HUES6 (cell line): Measurements from ENCODE around the gene SCN2B.
A peak's percentile ranks its signal among the peaks of the same experiment; 100 is the strongest.

Experiments used
- H3K27ac ChIP-seq: 2 replicates; pipeline ENCODE4 v1.7.0; 2013; ENCODE audit warnings: low read depth, mild to moderate bottlenecking, low read length, inconsistent platforms
- H3K27me3 ChIP-seq: 2 replicates; pipeline ENCODE4 v1.6.1; 2013; ENCODE audit warnings: low read length; ENCODE audit not compliant: control insufficient read depth, insufficient read depth
- H3K36me3 ChIP-seq: 2 replicates; pipeline ENCODE4 v1.6.1; 2013; ENCODE audit warnings: low read length; ENCODE audit not compliant: control insufficient read depth, insufficient read depth
- H3K4me1 ChIP-seq: 2 replicates; pipeline ENCODE4 v1.6.1; 2013; ENCODE audit warnings: low read length; ENCODE audit not compliant: control insufficient read depth, insufficient read depth
- H3K4me3 ChIP-seq: 2 replicates; pipeline ENCODE4 v1.5.1; 2013; ENCODE audit warnings: low read depth, low read length
- H3K9ac ChIP-seq: one replicate; pipeline ENCODE4 v1.6.1; 2013; ENCODE audit warnings: mild to moderate bottlenecking, low read length
- H3K9me3 ChIP-seq: 2 replicates; pipeline ENCODE4 v1.6.1; 2013; ENCODE audit warnings: low read depth, low read length; ENCODE audit not compliant: control insufficient read depth, insufficient read depth

Gene SCN2B

DNA sequence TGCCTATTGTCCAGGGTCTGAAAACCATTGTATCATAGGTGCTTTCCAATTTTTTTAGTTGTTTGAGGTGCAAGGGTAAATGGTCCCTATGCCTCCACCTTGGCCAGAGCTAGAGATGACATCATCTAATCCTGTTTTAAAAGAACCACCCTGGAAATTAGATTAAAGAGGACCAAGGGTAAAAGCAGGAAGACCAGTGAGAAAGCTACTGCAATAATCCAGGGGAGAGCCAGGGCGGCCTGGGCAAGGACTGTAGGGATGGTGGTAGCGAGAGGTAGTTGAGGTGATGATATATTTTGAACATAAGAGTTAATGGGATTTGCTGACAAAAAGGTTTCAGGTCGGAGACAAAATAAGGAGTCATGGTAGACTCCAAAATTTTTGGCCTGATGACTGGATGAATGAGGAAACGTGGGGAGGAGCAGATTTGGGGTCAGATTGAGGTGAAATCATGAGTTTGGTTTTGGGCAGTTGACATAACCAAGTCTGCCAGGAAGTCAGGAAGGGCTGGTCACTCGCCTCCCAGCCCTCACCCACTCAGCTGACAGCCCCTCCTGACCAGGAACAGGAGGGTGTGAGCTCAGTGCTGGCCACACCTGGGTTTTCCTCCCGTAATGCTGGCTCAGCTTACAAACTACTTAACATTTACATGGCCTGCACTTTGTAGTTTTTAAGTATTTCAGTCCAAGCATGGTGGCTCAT, 46.8 kb downstream of the SCN2B start:
- H3K27me3 ChIP-seq = peaks cover 1% of the 10 kb centered on the region; the same call in 1 of the 2 replicates
- no peak overlapping the region for H3K27ac ChIP-seq
- no peak overlapping the region for H3K4me3 ChIP-seq
- H3K36me3 ChIP-seq = no peaks in the 10 kb centered on the region
- no peak overlapping the region for H3K9ac ChIP-seq
- no peaks in the 10 kb centered on the region for H3K9me3 ChIP-seq
- peaks cover 3% of the 10 kb centered on the region; the same call in 1 of the 2 replicates for H3K4me1 ChIP-seq

DNA sequence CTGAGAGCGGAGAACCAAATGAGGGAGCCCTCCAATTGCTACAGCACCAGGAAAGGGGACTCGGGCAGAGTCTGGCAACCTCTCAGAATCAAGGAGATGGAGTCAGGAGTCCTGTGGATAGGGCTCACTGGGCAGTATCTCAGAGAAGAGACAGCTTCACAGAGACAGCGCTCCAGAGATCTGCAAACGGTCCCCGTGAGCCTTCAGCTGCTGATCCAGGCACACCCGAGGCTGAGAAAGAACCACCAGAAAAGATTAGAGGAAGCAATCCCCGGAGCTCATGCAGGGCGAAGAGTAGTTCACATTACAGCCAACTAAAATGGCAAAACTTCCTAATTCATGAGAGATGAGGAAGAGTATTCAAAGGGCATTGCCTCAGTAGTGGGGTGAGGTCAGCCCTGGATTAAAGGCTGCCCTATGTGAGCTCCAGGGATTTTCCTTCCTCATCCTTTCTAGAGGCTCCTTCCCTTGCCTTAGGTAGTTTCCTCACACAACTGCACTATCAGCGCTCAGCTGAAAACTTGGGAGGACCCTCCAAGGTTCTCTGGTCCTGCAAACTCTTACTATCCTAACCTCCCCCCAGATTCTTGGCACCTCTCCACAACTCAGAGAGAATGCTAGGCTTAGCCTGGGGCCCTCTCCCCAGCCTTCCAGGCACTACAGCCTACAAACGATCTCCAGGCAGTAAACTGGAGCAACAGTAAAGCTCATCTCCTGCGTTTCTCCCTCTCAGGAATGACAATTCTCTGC, 47.5 kb downstream of the SCN2B start:
- Histone ChIP-seq H3K27me3 (no peaks in the 10 kb centered on the region; the same call in 1 of the 2 replicates), H3K9me3 (no peaks in the 10 kb centered on the region), H3K36me3 (no peaks in the 10 kb centered on the region), H3K9ac (no peak overlapping the region), H3K4me3 (no peak overlapping the region), H3K4me1 (peaks cover 3% of the 10 kb centered on the region; the same call in 1 of the 2 replicates), H3K27ac (no peak overlapping the region)

DNA sequence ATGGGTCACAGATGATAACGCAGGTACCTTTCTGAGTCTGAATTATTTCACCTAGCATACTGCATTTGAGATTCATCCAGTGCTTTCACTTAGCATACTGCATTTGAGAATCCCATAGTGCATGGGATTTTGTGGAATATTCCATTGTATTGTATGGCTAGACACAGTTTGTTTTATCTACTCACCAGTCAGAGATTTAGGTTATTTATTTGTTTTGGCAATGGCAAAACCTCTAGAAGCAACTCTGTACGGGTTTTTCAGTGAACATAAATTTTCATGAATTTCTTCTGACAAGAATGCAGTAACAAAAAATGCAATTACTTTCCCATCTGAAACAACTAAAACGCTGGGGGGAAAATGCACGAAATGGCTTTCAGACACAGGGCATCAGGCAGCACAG, 48.1 kb downstream of the SCN2B start:
- Histone ChIP-seq H3K27me3 (no peaks in the 10 kb centered on the region), H3K36me3 (no peaks in the 10 kb centered on the region), H3K27ac (no peak overlapping the region), H3K4me1 (peaks cover 3% of the 10 kb centered on the region; the same call in 1 of the 2 replicates), H3K4me3 (no peak overlapping the region), H3K9me3 (no peaks in the 10 kb centered on the region), H3K9ac (no peak overlapping the region)

DNA sequence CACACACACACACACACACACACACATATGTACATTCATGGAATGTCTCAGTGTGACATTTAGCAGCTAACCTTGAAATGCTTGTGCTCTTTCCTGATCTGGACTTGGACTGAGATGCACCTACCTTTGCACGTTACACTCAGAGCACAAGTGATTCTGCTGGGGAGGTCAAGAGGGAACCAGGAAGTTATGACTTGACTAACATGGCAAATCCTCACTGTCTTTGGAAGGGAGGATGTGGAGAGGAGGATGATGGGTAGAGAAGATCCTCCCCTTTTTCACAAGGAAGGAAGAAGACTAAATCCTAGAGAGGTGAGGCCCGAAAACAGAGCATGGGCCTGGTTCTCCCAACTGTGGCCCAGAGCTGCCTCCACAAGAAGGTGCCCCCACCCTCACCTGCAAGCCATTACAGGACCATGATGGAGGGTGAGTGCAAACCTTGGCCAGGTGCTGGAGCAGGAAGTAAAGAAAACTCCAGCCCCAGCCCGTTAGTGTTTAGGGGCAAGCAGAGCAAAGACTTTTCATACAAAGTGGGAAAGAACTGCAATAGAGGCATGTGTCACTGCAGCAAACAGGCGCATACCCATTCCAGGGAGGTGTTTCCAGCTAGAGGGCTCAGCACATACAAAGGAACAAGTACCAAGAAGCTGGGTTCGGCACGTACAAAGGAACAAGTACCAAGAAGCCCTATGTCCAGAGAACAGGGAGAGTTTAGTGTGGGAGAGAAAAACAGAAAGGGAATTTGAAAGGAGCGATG, 50.2 kb downstream of the SCN2B start:
- peak overlapping the region; percentile 50 for H3K9ac ChIP-seq
- peak overlapping the region; percentile 25; the same call in 1 of the 2 replicates for H3K27ac ChIP-seq
- H3K27me3 ChIP-seq = no peaks in the 10 kb centered on the region; the same call in 1 of the 2 replicates
- no peaks in the 10 kb centered on the region for H3K9me3 ChIP-seq
- H3K4me1 ChIP-seq = peaks cover 3% of the 10 kb centered on the region; the same call in 1 of the 2 replicates
- H3K36me3 ChIP-seq = no peaks in the 10 kb centered on the region
- no peak overlapping the region for H3K4me3 ChIP-seq

DNA sequence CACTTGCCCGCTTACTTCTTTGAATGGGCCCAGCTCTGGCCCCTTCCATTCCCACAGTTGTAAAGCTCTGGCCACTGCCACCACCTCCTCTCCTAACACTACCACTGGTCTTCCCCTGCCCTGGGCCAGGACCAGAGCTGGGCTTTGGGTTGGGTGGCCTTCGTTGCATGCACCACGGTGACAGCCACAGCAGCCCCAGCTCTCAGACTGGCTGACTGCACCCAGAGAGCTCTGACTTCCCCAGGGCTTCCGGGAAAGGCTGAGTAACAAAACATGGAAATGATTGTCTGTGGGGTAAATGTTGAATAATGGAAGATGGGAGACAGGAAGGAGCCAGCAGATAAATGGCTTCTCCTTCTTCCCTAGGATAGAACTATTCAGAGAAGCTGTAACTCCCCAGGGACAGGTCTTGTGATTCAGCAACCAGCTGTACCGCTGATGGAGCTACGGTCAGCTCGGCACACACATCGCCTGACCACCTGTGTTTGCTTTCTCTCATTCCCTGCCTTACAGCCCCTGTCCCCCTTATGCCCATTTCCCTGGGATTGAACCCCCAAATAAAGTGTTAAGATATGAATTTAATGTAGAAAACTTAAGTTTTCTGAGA, 51.4 kb downstream of the SCN2B start:
- Histone ChIP-seq H3K9ac (no peak overlapping the region), H3K4me3 (no peak overlapping the region), H3K9me3 (peaks cover 3% of the 10 kb centered on the region; the same call in 1 of the 2 replicates), H3K27ac (no peak overlapping the region), H3K36me3 (no peaks in the 10 kb centered on the region), H3K4me1 (peaks cover 3% of the 10 kb centered on the region; the same call in 1 of the 2 replicates), H3K27me3 (no peaks in the 10 kb centered on the region; the same call in 1 of the 2 replicates)

DNA sequence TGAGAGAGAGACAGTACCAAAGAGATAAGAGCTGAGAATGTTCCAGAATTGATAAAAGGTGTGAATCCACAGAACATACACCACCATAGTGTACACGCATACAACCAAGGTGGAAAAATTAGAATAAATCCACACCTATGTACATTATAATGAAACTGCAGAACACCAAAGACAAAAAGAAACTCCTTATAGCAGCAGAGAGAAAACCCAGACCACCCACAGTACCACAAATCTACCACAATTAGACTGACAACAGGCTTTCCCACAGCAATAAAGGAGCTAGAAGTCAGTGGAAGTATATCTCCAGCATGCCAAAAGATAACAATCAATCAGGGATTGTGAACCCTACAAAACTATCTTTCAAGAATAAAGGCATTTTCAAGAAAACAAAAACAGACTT, 55.6 kb downstream of the SCN2B start:
- Histone ChIP-seq H3K9ac (no peak overlapping the region), H3K36me3 (no peaks in the 10 kb centered on the region), H3K9me3 (peaks cover 3% of the 10 kb centered on the region; the same call in 1 of the 2 replicates), H3K4me1 (peaks cover 9% of the 10 kb centered on the region; the same call in 1 of the 2 replicates), H3K27ac (no peak overlapping the region), H3K4me3 (no peak overlapping the region), H3K27me3 (no peaks in the 10 kb centered on the region; the same call in 1 of the 2 replicates)

DNA sequence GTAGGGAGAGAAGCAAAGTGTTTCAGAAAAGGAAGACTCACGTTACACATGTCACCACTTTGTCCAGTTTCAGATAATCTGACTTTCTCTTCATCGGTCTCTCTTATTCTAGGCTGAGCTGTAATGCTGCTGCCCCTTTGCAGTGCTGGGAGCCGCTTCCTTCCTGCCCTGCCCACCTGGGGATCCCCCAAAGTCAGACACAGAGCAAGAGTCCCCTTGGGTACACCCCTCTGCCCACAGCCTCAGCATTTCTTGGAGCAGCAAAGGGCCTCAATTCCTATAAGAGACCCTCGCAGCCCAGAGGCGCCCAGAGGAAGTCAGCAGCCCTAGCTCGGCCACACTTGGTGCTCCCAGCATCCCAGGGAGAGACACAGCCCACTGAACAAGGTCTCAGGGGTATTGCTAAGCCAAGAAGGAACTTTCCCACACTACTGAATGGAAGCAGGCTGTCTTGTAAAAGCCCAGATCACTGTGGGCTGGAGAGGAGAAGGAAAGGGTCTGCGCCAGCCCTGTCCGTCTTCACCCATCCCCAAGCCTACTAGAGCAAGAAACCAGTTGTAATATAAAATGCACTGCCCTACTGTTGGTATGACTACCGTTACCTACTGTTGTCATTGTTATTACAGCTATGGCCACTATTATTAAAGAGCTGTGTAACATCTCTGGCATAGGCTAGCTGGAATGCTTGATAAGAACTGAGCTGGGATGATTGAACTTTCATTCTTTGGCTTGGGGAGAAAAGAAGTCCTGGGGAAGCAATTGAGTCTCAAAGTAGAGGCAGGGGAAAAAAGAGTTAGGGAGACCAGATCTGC, 58.4 kb downstream of the SCN2B start:
- peaks cover 9% of the 10 kb centered on the region; the same call in 1 of the 2 replicates for H3K4me1 ChIP-seq
- H3K36me3 ChIP-seq = no peaks in the 10 kb centered on the region
- H3K9ac ChIP-seq = no peak overlapping the region
- no peak overlapping the region for H3K27ac ChIP-seq
- no peaks in the 10 kb centered on the region; the same call in 1 of the 2 replicates for H3K27me3 ChIP-seq
- H3K4me3 ChIP-seq = no peak overlapping the region
- H3K9me3 ChIP-seq = peaks cover 3% of the 10 kb centered on the region; the same call in 1 of the 2 replicates

DNA sequence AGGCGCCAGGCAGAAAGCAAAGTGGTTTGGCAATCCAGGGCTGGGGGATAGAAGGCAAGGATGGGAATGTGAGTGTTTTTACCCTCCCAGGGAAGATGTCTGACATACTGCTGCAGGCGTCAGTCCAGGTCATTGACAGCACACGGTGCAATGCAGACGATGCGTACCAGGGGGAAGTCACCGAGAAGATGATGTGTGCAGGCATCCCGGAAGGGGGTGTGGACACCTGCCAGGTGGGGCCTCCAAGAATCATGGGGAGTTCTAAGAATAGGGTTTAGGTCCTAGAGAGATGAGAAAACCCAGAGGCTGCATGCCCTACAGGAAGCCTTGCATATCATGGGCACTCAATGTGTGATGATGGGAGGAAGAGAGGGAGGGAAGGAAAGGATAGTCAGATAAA, 61.4 kb downstream of the SCN2B start:
- H3K27me3 ChIP-seq = no peaks in the 10 kb centered on the region
- H3K27ac ChIP-seq = no peak overlapping the region
- H3K4me3 ChIP-seq = no peak overlapping the region
- H3K9ac ChIP-seq = no peak overlapping the region
- H3K9me3 ChIP-seq = no peaks in the 10 kb centered on the region
- H3K4me1 ChIP-seq = peaks cover 9% of the 10 kb centered on the region; the same call in 1 of the 2 replicates
- no peaks in the 10 kb centered on the region for H3K36me3 ChIP-seq

DNA sequence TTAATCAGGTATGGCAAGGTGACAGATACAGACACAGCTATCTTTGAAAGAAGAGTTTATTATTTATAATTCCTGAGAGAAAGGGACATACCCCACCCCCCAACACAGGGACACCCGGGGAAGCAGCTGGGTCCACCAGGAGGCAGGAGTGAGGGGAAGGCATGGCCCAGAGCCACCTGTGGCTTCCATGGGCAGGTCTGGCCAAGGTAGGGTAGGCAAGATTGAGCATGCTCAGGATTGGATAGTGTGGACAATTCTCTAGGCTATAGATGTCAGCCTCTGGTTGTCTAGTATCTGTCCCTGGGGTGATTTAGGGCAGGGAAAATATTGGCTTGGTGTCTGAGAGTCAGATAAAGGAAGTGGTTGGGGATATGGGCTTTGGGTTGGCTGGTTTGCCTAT, 62.2 kb downstream of the SCN2B start:
- peaks cover 9% of the 10 kb centered on the region for H3K4me1 ChIP-seq
- H3K9ac ChIP-seq = no peak overlapping the region
- H3K27me3 ChIP-seq = no peaks in the 10 kb centered on the region
- H3K27ac ChIP-seq = no peak overlapping the region
- no peak overlapping the region for H3K4me3 ChIP-seq
- H3K36me3 ChIP-seq = no peaks in the 10 kb centered on the region
- no peaks in the 10 kb centered on the region for H3K9me3 ChIP-seq
